Endodermal cell (in vitro differentiated cells): ENCODE results near the gene NUCB1. TPM values are rescaled to one million over a fixed set of nuclear protein-coding genes. Genes with fewer than 3 reads are reported as not detected.
"Not testable (repeated sequence)": the region's sequence is repeated elsewhere in the genome, so short reads cannot be mapped to it uniquely, and the experiment has no call there.

Experiments
- DNase-seq: peaks from one replicate; pipeline ENCODE4 v3.0.0-alpha.2; 2017
- H3K27ac ChIP-seq: 2 replicates; pipeline ENCODE4 v1.5.1; 2013; ENCODE audit warnings: mild to moderate bottlenecking, low read depth, low read length, moderate library complexity
- H3K27me3 ChIP-seq: 2 replicates; pipeline ENCODE4 v1.6.1; 2013; ENCODE audit warnings: mild to moderate bottlenecking, low read length, moderate library complexity; ENCODE audit not compliant: insufficient read depth, control insufficient read depth, poor library complexity, severe bottlenecking
- H3K36me3 ChIP-seq: 2 replicates; pipeline ENCODE4 v1.7.0; 2013; ENCODE audit warnings: mild to moderate bottlenecking, low read length, moderate library complexity; ENCODE audit not compliant: control insufficient read depth, insufficient read depth
- H3K4me1 ChIP-seq: one replicate; pipeline ENCODE4 v1.7.0; 2013; ENCODE audit warnings: low read length; ENCODE audit not compliant: control insufficient read depth, insufficient read depth
- H3K4me3 ChIP-seq: 2 replicates; pipeline ENCODE4 v1.5.1; 2013; ENCODE audit warnings: mild to moderate bottlenecking, low read length, moderate library complexity
- H3K9ac ChIP-seq: 2 replicates; pipeline ENCODE4 v1.6.1; 2013; ENCODE audit warnings: mild to moderate bottlenecking, low read length, moderate library complexity; ENCODE audit not compliant: poor library complexity, severe bottlenecking; ENCODE audit errors: extremely low read depth
- H3K9me3 ChIP-seq: 2 replicates; pipeline ENCODE4 v1.6.1; 2013; ENCODE audit warnings: mild to moderate bottlenecking, low read length, moderate library complexity; ENCODE audit not compliant: control insufficient read depth
- H3K27ac Mint-ChIP-seq: 2 replicates; pipeline ENCODE4 v1.8.0; 2020; ENCODE audit warnings: mixed read lengths
- H3K27me3 Mint-ChIP-seq: 2 replicates; pipeline ENCODE4 v1.8.0; 2021; ENCODE audit warnings: mild to moderate bottlenecking, mixed read lengths; ENCODE audit not compliant: insufficient read depth
- H3K36me3 Mint-ChIP-seq: 2 replicates; pipeline ENCODE4 v1.8.0; 2020; ENCODE audit warnings: low read depth, mixed read lengths
- H3K4me1 Mint-ChIP-seq: 2 replicates; pipeline ENCODE4 v1.8.0; 2020; ENCODE audit warnings: mixed read lengths
- H3K4me3 Mint-ChIP-seq: 2 replicates; pipeline ENCODE4 v1.8.0; 2020; ENCODE audit warnings: mild to moderate bottlenecking, moderate library complexity, mixed read lengths
- H3K9me3 Mint-ChIP-seq: 2 replicates; pipeline ENCODE4 v1.8.0; 2020; ENCODE audit warnings: mild to moderate bottlenecking, mixed read lengths
- WGBS, 2 experiments: methylation state at CpG; one replicate each; pipeline versions ENCODE4 v1.1.5 to v1.1.7; 2013; ENCODE audit warnings: missing lambda C conversion rate in 2 of 2, mixed read lengths in 1 of 2; ENCODE audit not compliant: insufficient coverage in 1 of 2, insufficient read length in 1 of 2; 5-methylcytosine and 5-hydroxymethylcytosine counted together
- total RNA-seq, 2 donors: library from RNA; stranded (reverse); fragmentation: NEBNext Ultra II Directional in 1 of 2; extraction: Animal tissue kit (Norgen Biotek cat#: 25700) in 1 of 2; gene quantifications; 2 replicates in 1 of 2; 3 replicates in 1 of 2; pipeline ENCODE4 v1.2.1, GENCODE V29; 2021
- TF ChIP-seq, protein P1 (sequence below): fragments of 200-600 bp; sonication (generic); conservative IDR thresholded peaks from 2 replicates; pipeline ENCODE4 v1.5.0; 2021; ENCODE audit warnings: antibody characterized with exemption, mild to moderate bottlenecking

Gene NUCB1
- total RNA-seq, 2 donors from 2014 or later = 177 to 222 TPM

DNA sequence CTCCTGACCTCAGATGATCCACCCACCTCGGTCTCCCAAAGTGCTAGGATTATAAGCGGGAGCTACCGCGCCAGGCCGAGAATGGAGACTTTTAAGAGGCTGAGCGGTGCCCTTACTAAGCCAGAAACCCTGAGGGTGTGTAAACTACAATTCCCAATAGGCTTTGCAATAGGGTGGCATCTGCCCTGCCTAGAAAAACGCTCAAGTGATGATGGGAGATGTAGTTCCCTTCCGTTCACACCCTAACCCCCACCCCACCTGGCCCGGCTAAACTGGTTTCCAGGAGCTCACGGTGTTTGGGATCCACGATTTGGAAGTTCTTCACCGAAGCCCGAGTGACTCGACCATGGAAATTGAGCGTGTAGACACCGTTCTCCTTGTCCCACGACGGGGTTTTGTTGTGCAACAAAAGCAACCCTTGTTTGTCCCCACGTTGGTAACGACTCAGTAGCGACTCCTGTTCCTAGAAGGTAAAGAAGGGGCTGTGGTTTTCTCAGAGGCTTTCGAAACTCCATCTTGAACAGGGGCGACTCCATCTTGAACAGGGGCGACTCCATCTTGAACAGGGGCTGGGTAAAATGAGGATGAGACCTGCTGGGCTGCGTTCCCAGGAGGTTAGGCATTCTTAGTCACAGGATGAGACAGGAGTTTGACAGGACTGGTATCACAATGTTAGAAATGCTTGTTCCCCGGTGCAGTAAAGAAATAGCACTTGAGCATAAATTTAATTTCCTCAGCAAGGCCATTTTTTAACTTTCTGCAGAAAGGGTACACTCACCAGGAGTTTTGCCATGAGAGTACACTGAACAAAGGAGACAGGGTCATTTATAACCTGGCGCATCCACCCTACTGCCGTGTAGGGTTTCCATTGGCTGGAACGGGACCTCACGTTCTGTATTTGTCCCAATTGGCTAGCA is 18.1 kb upstream of the NUCB1 start:
- H3K4me3 Mint-ChIP-seq = no peak overlapping the region
- WGBS, 2 experiments = 86 to 89% methylated on average over 26 to 29 of the region's 30 CpGs
- peak; percentile 83 for DNase-seq
- Histone ChIP-seq H3K36me3 (peaks cover 3% of the 10 kb centered on the region), H3K4me3 (no peak overlapping the region), H3K9ac (no peak overlapping the region), H3K27ac (no peak overlapping the region), H3K4me1 (no peaks in the 10 kb centered on the region), H3K27me3 (no peaks in the 10 kb centered on the region), H3K9me3 (peaks cover 8% of the 10 kb centered on the region)
- H3K27me3 Mint-ChIP-seq = no peaks in the 10 kb centered on the region
- TF ChIP-seq, protein P1, sequence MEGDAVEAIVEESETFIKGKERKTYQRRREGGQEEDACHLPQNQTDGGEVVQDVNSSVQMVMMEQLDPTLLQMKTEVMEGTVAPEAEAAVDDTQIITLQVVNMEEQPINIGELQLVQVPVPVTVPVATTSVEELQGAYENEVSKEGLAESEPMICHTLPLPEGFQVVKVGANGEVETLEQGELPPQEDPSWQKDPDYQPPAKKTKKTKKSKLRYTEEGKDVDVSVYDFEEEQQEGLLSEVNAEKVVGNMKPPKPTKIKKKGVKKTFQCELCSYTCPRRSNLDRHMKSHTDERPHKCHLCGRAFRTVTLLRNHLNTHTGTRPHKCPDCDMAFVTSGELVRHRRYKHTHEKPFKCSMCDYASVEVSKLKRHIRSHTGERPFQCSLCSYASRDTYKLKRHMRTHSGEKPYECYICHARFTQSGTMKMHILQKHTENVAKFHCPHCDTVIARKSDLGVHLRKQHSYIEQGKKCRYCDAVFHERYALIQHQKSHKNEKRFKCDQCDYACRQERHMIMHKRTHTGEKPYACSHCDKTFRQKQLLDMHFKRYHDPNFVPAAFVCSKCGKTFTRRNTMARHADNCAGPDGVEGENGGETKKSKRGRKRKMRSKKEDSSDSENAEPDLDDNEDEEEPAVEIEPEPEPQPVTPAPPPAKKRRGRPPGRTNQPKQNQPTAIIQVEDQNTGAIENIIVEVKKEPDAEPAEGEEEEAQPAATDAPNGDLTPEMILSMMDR = no peak
- H3K9me3 Mint-ChIP-seq = peaks cover 2% of the 10 kb centered on the region
- H3K4me1 Mint-ChIP-seq = peaks cover 6% of the 10 kb centered on the region
- H3K36me3 Mint-ChIP-seq = peaks cover 18% of the 10 kb centered on the region
- no peak overlapping the region for H3K27ac Mint-ChIP-seq

DNA sequence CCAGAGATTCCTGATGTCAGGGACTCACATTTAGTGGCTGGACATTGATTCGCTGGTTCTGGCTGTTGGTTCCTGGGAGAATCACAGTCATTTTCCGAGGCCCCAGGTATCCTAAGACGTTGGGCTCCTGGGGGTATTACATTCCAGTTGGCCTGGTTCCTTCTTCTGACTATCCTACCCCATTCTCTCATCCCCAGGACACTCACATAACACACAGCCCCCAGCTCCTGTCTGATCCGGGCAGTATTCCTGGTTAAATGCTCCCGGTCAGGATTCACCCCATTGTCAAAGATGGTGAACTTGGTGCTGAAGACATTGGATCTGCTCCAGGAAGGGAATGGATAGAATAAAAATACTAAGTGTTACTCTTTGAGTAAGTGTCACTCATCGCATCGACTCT is 16.4 kb upstream of the NUCB1 start:
- peaks cover 8% of the 10 kb centered on the region for H3K9me3 ChIP-seq
- Mint-ChIP-seq H3K27ac (no peak overlapping the region), H3K36me3 (peaks cover 2% of the 10 kb centered on the region), H3K9me3 (peaks cover 2% of the 10 kb centered on the region), H3K4me3 (no peak overlapping the region), H3K4me1 (peaks cover 6% of the 10 kb centered on the region), H3K27me3 (no peaks in the 10 kb centered on the region)
- H3K4me1 ChIP-seq = no peaks in the 10 kb centered on the region
- H3K27me3 ChIP-seq = no peaks in the 10 kb centered on the region
- H3K36me3 ChIP-seq = no peaks in the 10 kb centered on the region
- TF ChIP-seq, protein P1 = no peak
- H3K9ac ChIP-seq = no peak overlapping the region
- DNase-seq = no peak
- WGBS, 2 experiments = 91% methylated on average over 6 to 7 of the region's 7 CpGs
- H3K4me3 ChIP-seq = no peak overlapping the region
- no peak overlapping the region for H3K27ac ChIP-seq

DNA sequence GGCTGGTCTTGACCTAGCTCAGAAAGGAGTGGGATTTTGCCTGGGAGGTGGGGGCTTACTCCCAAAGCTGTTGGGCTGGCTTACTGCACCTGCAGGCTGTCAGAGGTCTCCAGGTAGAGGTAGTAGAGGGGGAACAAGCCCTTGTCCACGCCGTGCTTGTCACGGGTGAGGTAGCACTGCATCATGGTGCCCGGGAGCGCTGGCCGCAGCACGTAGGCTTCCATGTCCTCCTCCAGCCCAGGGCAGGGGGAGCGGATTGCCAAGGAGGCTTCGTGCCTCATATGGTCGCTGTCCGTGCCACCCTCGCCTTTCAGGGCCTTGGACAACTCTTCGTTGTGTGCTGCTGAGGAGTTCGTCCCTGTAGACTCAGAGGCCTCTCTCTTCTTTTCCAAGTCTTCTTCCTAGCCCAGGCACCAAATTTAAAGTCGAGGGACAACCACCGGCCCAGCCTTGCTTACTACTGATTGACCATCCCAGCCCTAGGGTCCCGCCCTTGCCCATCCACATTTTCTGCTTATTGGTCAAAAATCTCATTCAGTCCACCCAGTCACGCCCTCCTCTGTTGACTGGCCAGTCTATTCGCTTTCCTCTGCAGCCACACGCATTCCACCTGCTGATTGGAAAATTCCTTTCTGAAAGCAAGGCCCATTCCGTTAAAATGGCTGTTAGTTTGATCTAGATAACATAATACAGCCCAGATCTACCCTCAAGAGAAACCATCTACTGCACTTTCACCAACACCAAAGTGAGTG is 12.1 kb upstream of the NUCB1 start:
- peak; percentile 66 for DNase-seq
- no peak overlapping the region for H3K4me3 Mint-ChIP-seq
- H3K9me3 Mint-ChIP-seq = no peaks in the 10 kb centered on the region
- Histone ChIP-seq H3K9ac (no peak overlapping the region), H3K4me1 (no peaks in the 10 kb centered on the region), H3K36me3 (no peaks in the 10 kb centered on the region), H3K4me3 (no peak overlapping the region), H3K9me3 (no peaks in the 10 kb centered on the region), H3K27me3 (no peaks in the 10 kb centered on the region), H3K27ac (no peak overlapping the region)
- H3K36me3 Mint-ChIP-seq = no peaks in the 10 kb centered on the region
- WGBS, 2 experiments = 93% methylated on average over 17 to 21 of the region's 21 CpGs
- no peaks in the 10 kb centered on the region for H3K27me3 Mint-ChIP-seq
- H3K4me1 Mint-ChIP-seq = peaks cover 14% of the 10 kb centered on the region
- H3K27ac Mint-ChIP-seq = no peak overlapping the region
- TF ChIP-seq, protein P1 = no peak

DNA sequence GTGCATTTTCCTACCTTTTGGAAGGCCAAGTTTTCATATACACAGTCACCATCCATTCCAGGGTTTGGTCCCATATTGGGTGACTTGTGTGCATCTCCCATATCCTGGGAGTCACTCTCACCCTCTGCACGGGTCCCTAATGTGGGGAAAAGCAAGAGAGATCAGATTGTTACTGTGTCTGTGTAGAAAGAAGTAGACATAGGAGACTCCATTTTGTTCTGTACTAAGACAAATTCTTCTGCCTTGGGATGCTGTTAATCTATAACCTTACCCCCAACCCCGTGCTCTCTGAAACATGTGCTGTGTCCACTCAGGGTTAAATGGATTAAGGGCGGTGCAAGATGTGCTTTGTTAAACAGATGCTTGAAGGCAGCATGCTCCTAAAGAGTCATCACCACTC is 10.6 kb upstream of the NUCB1 start:
- not testable (repeated sequence) for H3K27ac Mint-ChIP-seq, H3K9me3 Mint-ChIP-seq, H3K36me3 Mint-ChIP-seq, H3K27me3 ChIP-seq, H3K4me1 ChIP-seq, H3K27me3 Mint-ChIP-seq, H3K27ac ChIP-seq, H3K4me3 Mint-ChIP-seq, H3K9ac ChIP-seq, H3K36me3 ChIP-seq, H3K9me3 ChIP-seq, DNase-seq, H3K4me3 ChIP-seq
- 88% methylated on average over 1 of the region's 3 CpGs; no CpG with 5 or more reads in 1 of the 2 experiments for WGBS, 2 experiments
- H3K4me1 Mint-ChIP-seq = peaks cover 14% of the 10 kb centered on the region
